HAP-1 (cell line): Measurements from ENCODE around the gene IRAK3.

ENCODE experiments used
- DNase-seq, 2 experiments: peaks; one replicate each; pipeline ENCODE4 v3.0.0-alpha.2; 2016 to 2020; ENCODE audit warnings: low spot score in 2 of 2
- H3K27me3 ChIP-seq: fragments of 250-450 bp; sonication (Bioruptor Pico); 2 replicates; pipeline ENCODE4 v1.5.1; 2020; ENCODE audit warnings: low read depth, mild to moderate bottlenecking, moderate library complexity
- H3K36me3 ChIP-seq: fragments of 250-450 bp; sonication (Bioruptor Pico); replicated peaks from 2 replicates; pipeline ENCODE4 v1.5.1; 2020; ENCODE audit warnings: mild to moderate bottlenecking
- H3K4me1 ChIP-seq: fragments of 250-450 bp; sonication (Bioruptor Pico); 2 replicates; pipeline ENCODE4 v1.5.1; 2020; ENCODE audit warnings: mild to moderate bottlenecking
- H3K4me3 ChIP-seq: fragments of 250-450 bp; sonication (Bioruptor Pico); 2 replicates; pipeline ENCODE4 v1.5.1; 2020; ENCODE audit warnings: mild to moderate bottlenecking, moderate library complexity
- H3K9me3 ChIP-seq: fragments of 250-450 bp; sonication (Bioruptor Pico); 2 replicates; pipeline ENCODE4 v1.5.1; 2020; ENCODE audit warnings: mild to moderate bottlenecking, moderate library complexity
- in situ Hi-C: fragments of 300-500 bp; cut with MboI; formaldehyde crosslinking; loops from 3 replicates; pipeline ENCODE4 v1.14.3; 2020; ENCODE audit warnings: low sequenced_read_pairs, inconsistent platforms, mixed read lengths

The IRAK3 gene

GRCh38 chr12:66269757-66270383 is 80.9 kb downstream of the IRAK3 start:
- no peaks in the 10 kb centered on the region for H3K9me3 ChIP-seq
- in situ Hi-C loops: loop anchor here (10.0 kb wide), 1 partner anchor 145 kb away; no protein-coding TSS in a partner anchor
- no peak overlapping the region for H3K4me3 ChIP-seq
- no peaks in the 10 kb centered on the region for H3K36me3 ChIP-seq
- no peaks in the 10 kb centered on the region for H3K4me1 ChIP-seq
- DNase-seq: peak; percentile 29 to 60
- H3K27me3 ChIP-seq: no peaks in the 10 kb centered on the region

- no peaks in the 10 kb centered on the region for H3K9me3 ChIP-seq
- H3K36me3 ChIP-seq: no peaks in the 10 kb centered on the region
- no peaks in the 10 kb centered on the region for H3K4me1 ChIP-seq
- no peak overlapping the region for H3K4me3 ChIP-seq
- no peak for DNase-seq
- in situ Hi-C loops: no loop called here
- H3K27me3 ChIP-seq: no peaks in the 10 kb centered on the region; the same call in 1 of the 2 replicates
Observed at GRCh38 chr12:66270613-66271012, 81.6 kb downstream of the IRAK3 start.

- in situ Hi-C loops: no loop called here
- Histone ChIP-seq H3K27me3 (no peaks in the 10 kb centered on the region; the same call in 1 of the 2 replicates), H3K9me3 (no peaks in the 10 kb centered on the region), H3K4me3 (no peak overlapping the region), H3K4me1 (no peaks in the 10 kb centered on the region), H3K36me3 (no peaks in the 10 kb centered on the region)
- no peak for DNase-seq
Observed at GRCh38 chr12:66272650-66273049, 83.6 kb downstream of the IRAK3 start.

GRCh38 chr12:66273147-66273546 is 84.1 kb downstream of the IRAK3 start:
- H3K36me3 ChIP-seq: no peaks in the 10 kb centered on the region
- no peaks in the 10 kb centered on the region; the same call in 1 of the 2 replicates for H3K27me3 ChIP-seq
- H3K9me3 ChIP-seq: no peaks in the 10 kb centered on the region
- in situ Hi-C loops: no loop called here
- no peak for DNase-seq
- no peak overlapping the region for H3K4me3 ChIP-seq
- no peaks in the 10 kb centered on the region for H3K4me1 ChIP-seq

GRCh38 chr12:66275040-66275439 is 86.0 kb downstream of the IRAK3 start:
- Histone ChIP-seq H3K4me1 (no peaks in the 10 kb centered on the region), H3K9me3 (no peaks in the 10 kb centered on the region), H3K4me3 (no peak overlapping the region), H3K36me3 (no peaks in the 10 kb centered on the region), H3K27me3 (no peaks in the 10 kb centered on the region; the same call in 1 of the 2 replicates)
- DNase-seq: no peak
- in situ Hi-C loops: no loop called here

GRCh38 chr12:66279123-66279712 is 90.2 kb downstream of the IRAK3 start:
- no peaks in the 10 kb centered on the region for H3K36me3 ChIP-seq
- in situ Hi-C loops: no loop called here
- no peaks in the 10 kb centered on the region; the same call in 1 of the 2 replicates for H3K27me3 ChIP-seq
- H3K4me1 ChIP-seq: no peaks in the 10 kb centered on the region
- no peak overlapping the region for H3K4me3 ChIP-seq
- no peaks in the 10 kb centered on the region for H3K9me3 ChIP-seq
- no peak for DNase-seq

- H3K27me3 ChIP-seq: no peaks in the 10 kb centered on the region; the same call in 1 of the 2 replicates
- in situ Hi-C loops: no loop called here
- no peak for DNase-seq
- no peak overlapping the region for H3K4me3 ChIP-seq
- no peaks in the 10 kb centered on the region for H3K9me3 ChIP-seq
- no peaks in the 10 kb centered on the region for H3K4me1 ChIP-seq
- no peaks in the 10 kb centered on the region for H3K36me3 ChIP-seq
Observed at GRCh38 chr12:66280561-66280960, 91.5 kb downstream of the IRAK3 start.

GRCh38 chr12:66282244-66282643 is 93.2 kb downstream of the IRAK3 start:
- Histone ChIP-seq H3K4me1 (no peaks in the 10 kb centered on the region), H3K36me3 (no peaks in the 10 kb centered on the region), H3K27me3 (no peaks in the 10 kb centered on the region), H3K4me3 (no peak overlapping the region), H3K9me3 (no peaks in the 10 kb centered on the region)
- no peak for DNase-seq
- in situ Hi-C loops: no loop called here

- Histone ChIP-seq H3K9me3 (no peaks in the 10 kb centered on the region), H3K4me3 (no peak overlapping the region), H3K4me1 (no peaks in the 10 kb centered on the region), H3K27me3 (0 out of 2 replicates have a peak, but pooled peaks cover 2% of the 10 kb centered on the region), H3K36me3 (no peaks in the 10 kb centered on the region)
- in situ Hi-C loops: no loop called here
- no peak for DNase-seq
Observed at GRCh38 chr12:66287275-66287674, 98.3 kb downstream of the IRAK3 start.

- DNase-seq: no peak
- H3K9me3 ChIP-seq: no peaks in the 10 kb centered on the region
- no peaks in the 10 kb centered on the region for H3K4me1 ChIP-seq
- in situ Hi-C loops: no loop called here
- no peak overlapping the region for H3K4me3 ChIP-seq
- H3K27me3 ChIP-seq: 0 out of 2 replicates have a peak, but pooled peaks cover 2% of the 10 kb centered on the region
- H3K36me3 ChIP-seq: no peaks in the 10 kb centered on the region
Observed at GRCh38 chr12:66288121-66288520, 99.1 kb downstream of the IRAK3 start.

GRCh38 chr12:66289485-66289884 is 100.5 kb downstream of the IRAK3 start:
- Histone ChIP-seq H3K4me3 (no peak overlapping the region), H3K4me1 (no peaks in the 10 kb centered on the region), H3K27me3 (0 out of 2 replicates have a peak, but pooled peaks cover 2% of the 10 kb centered on the region), H3K9me3 (no peaks in the 10 kb centered on the region), H3K36me3 (no peaks in the 10 kb centered on the region)
- DNase-seq: no peak
- in situ Hi-C loops: no loop called here

- DNase-seq: no peak
- in situ Hi-C loops: no loop called here
- Histone ChIP-seq H3K4me1 (no peaks in the 10 kb centered on the region), H3K36me3 (no peaks in the 10 kb centered on the region), H3K4me3 (no peak overlapping the region), H3K27me3 (0 out of 2 replicates have a peak, but pooled peaks cover 2% of the 10 kb centered on the region), H3K9me3 (no peaks in the 10 kb centered on the region; the same call in 1 of the 2 replicates)
Observed at GRCh38 chr12:66290716-66291200, 101.7 kb downstream of the IRAK3 start.

- in situ Hi-C loops: no loop called here
- no peaks in the 10 kb centered on the region for H3K36me3 ChIP-seq
- H3K9me3 ChIP-seq: no peaks in the 10 kb centered on the region; the same call in 1 of the 2 replicates
- no peak for DNase-seq
- no peak overlapping the region for H3K4me3 ChIP-seq
- peaks cover 11% of the 10 kb centered on the region for H3K27me3 ChIP-seq
- H3K4me1 ChIP-seq: no peaks in the 10 kb centered on the region
Observed at GRCh38 chr12:66296176-66296683, 107.2 kb downstream of the IRAK3 start.

- H3K36me3 ChIP-seq: no peaks in the 10 kb centered on the region
- in situ Hi-C loops: no loop called here
- no peaks in the 10 kb centered on the region for H3K4me1 ChIP-seq
- H3K9me3 ChIP-seq: no peaks in the 10 kb centered on the region; the same call in 1 of the 2 replicates
- H3K27me3 ChIP-seq: peaks cover 9% of the 10 kb centered on the region
- no peak overlapping the region for H3K4me3 ChIP-seq
- no peak for DNase-seq
Observed at GRCh38 chr12:66297080-66297479, 108.1 kb downstream of the IRAK3 start.
